Mucosa of gallbladder (tissue), 1 donor: ENCODE measurements around the gene NUP210. TPM values are rescaled to one million over a fixed set of nuclear protein-coding genes. Genes with fewer than 3 reads are reported as not detected.

Source experiments
- DNase-seq: peaks from one replicate; pipeline ENCODE4 v3.0.0-alpha.2; 2020; ENCODE audit warnings: low spot score
- total RNA-seq: library from RNA; stranded (reverse); gene quantifications from one replicate; pipeline ENCODE4 v1.2.1, GENCODE V29; 2021
- donor health status: DM: no; HTN: no; CAD: no.

Gene NUP210
- total RNA-seq, 1 donor from 2014 or later: 12.1 TPM

DNA sequence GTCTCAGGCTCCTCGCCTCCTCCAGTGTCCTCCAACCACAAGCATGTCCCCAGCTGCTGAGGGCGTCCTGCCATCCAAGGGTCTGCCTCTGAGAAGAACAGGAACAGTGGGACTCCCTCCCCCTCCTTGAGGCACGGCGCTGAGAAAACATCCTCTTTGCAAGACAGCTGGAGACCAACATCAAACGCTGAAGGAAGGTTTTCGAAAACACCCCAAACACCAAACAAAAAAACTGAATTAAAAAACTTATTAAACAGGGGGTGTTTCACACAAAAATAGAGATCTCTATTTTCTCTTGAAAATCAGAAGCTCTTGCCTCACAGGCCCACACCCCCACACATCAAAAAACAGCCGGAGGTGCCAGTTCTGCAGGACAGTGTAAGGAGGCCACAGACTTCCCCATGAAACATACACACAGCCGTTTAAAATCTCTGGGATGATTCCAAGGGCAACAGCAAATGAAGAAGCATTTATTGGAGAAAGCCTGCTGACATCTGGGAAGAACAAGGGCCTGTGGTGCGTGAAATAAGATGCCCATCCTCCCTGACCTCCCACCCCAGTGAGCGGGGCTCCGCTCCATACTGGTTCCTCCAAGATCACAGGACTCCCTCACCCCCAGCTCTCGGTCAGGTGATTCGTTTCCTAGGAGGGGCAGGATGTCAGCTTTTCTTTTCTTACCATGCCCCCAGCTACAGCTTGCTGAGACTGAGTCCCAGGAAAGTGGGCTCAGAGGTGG is 71.3 kb downstream of the NUP210 start:
- DNase-seq: peak; percentile 12

DNA sequence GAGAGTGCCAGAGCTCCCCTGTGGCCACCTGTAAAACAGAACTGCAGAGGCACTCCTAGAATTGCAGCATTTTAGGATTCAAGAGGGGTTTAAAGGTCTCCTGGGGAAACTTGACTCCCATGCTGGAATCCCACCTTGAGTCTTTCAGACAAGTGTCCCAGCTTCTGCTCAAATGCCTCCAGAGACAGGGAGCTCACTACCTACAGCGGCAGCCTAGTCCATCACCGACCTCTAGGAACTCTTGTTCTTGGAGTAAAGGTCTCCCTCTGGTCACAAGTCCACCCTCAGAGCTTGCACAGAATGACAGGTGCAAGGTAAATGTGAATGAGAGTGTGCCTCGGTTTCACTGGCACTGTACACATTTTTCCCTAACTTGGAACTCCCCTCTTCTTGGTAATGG is 72.0 kb downstream of the NUP210 start:
- no peak for DNase-seq

DNA sequence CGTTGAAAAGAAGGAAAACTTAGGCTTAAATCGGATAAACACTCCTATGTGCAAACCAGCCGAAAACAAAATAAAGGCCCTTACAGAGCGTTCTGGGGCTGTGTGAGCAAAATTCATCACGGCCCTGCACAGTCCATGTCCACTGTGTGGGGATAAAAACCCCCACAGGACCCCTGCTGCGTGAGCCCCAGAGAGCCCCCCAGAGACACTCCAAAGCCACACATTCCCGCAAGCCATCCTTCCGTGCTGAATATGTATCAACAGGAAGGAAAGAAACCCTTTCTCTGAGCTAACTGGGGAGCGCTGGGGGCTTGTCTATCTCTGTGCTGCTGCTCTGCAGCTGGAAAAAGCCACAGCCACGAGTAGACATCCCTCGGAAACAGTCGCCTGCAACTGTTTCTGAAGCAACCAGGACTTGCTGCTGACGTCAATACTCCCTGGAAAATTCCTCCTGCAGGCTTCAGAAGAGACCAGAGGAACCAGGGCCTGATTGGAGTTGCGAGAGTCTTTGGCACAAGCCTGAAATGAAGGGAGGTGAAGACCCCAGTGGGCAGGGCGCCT is 72.7 kb downstream of the NUP210 start:
- peak; percentile 25 for DNase-seq

DNA sequence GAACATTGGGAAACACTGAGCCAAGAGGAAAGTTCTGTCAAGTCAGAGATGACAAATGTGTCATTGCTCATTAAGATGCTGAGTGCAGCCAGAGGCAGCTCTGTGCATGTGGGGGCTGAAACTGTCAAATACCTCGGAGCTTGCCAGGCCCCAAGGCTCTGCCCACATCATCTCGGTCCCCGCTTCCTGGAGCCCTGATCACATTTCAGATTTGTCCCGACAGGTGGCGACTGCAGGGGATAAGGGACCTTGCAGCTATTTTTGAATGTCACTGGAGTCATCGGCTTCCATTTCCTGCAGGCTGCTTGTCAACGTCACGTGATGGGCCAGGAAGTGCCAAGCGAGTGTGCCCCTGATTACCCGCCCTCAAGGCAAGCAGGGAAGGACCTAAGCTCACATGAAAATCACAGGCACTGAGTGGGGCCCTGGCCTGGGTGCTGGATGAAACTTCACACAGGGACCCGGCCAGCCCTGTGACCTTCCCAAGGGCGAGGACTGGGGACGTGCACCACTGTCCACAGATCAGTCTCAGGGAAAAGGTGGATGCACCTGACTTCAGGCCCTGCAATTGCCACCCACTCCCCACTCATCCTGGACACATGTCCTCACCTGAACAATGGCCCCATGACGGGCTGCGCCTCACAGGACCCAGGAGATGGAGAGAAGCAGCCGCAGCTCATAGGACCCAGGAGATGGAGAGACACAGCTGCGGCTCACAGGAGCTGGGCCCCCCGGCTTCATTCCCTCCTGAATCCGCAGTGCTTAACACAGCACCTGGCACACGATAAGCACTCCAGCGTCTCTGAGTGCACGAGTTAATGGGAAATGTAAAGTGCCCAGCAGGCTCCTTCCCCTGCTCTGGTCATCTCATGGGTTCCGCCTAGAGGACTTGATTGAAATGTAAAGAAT is 73.4 kb downstream of the NUP210 start:
- peak; percentile 16 for DNase-seq

DNA sequence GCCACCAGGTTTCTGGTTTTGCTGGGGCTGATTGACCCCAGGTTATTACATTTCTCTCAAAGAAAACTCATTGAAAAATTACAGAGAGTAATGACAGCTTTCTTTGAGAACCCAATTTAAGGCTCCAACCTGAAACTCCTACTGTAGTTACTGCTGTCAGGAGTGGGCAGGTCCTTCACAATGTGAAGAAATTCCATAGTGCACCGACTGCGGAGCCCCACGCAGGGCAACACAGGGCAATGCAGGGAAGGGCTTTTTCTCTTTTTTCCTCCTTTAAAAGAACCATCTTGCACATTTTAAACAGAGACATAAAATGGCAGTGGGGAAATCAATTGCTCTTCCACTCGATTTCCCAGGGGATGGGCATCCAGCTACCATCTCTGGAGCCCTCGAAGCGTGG is 74.3 kb downstream of the NUP210 start:
- DNase-seq: no peak

DNA sequence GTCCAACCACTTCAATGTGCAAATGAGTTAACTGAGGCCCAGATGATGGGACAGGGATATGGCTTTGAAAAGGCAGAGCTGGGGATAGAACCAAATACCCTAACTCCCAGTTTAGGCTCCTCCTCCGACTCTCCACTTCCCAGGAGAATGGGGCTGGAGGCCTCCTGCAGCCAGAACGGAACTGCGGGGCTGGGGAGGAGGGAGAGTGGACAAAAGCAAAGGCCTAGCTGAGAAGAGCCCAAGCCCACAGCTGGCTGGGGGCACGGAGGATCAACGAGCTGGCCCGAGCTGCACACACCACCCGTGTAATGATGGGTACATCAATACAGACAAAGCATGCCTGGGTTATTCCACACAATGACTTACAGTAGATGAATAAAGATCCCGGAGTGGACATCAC is 74.8 kb downstream of the NUP210 start:
- no peak for DNase-seq

DNA sequence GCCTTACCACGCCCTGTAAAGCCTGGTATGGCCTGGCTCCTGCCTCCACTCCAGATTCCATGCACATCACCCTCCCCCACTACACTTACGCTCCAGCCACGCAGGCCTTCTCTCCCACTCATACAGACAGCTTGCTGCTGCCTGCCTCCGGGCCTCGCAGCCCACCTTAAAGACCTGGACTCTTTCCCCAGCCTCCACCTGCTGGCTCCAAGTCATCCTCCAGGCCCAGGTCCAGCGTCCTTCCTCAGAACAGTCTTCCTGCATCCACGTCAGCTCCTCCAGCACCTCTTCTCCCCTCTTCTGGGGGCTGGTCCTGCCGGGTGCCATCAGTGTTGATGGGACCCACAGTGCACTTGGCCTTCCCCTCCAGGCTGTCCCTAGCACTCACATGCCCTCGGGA is 75.5 kb downstream of the NUP210 start:
- DNase-seq: no peak

DNA sequence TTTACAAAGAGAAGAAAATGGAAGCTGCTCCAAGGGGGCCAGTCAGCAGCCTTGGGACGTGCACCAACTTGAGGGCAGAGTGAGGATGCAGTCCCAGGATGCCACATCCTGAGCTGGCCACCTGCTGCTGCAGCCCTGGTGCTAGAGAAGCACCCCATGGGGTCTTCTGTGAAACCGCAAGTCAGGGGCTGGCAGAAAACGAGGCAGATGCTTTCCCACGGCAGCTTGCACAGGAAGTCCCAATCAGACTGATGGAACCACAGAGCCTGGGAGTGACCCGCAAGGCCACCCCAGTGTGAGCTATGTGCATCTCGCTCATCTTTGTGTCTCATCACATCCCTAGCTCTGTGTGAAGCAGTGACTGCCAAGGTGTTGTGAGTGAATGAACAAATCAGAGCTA is 76.5 kb downstream of the NUP210 start:
- no peak for DNase-seq

DNA sequence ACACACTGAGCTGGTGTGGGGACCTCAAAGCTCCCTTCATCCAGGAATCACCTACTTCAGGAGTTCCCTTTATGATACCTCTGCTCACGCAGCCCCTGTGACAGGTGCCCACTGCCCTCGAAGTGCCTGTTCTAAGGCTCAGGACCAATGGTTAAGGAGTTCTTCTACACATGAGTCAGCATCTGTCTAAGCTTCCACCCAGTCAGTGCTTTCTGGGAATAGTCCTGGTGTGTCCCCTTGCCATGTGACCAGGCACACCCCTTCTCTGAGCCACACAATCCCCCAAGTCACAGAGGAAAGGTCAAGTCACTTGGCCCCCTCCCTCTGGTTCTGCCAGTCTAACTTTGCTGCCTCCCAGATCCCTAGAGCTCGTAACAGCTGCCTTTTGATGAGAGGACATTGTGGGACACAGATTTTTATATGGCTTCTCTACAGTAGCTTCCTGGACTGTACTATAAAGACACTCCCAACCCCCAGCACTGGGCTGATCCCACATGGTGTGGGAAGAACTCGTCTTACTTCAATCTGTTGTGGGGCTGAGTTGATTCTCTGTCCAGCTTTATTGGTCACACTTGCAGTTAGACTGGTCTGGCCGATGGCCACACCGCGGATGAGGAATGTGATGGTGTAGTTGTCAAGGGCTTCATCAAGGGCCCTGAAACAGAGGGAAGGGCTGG is 78.8 kb downstream of the NUP210 start:
- DNase-seq: no peak

DNA sequence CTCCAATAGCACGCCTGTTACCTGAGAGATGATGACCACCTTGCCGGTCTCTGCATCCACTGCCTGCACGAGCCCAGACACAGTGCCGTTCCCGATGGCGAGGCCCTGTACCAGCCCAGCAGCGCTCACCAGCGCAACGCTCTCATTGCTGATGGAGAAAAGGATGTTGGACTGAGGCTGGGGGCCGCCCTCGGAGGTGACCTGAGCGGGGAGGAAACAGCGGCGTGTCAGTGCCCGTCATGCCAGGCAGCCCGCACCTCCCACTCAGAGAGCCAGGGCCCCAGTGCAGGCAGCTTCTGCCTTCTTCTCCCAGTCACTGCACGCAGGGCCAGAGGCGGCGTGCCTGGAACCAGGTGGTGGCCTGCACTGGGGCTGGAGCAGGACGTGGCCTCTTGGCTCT is 80.3 kb downstream of the NUP210 start:
- no peak for DNase-seq

DNA sequence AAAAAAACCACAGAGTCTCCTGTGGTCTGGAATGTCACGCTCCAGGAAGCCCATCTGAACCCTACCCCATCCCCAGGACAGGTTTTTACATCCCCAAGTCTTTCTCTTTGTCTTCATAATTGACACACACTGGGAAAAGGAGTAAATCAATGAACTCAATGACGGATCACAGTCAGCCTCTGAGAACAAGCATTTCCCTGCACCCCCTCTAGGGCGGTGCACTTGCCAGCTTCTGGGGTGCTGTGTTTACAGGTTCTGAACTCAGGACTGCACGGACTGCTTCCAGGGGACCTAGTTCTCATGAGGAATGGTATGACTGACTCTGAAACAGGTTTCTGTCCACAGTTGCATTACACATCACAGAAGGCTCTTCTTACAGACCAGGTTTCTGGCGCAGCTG is 81.1 kb downstream of the NUP210 start:
- DNase-seq: no peak

DNA sequence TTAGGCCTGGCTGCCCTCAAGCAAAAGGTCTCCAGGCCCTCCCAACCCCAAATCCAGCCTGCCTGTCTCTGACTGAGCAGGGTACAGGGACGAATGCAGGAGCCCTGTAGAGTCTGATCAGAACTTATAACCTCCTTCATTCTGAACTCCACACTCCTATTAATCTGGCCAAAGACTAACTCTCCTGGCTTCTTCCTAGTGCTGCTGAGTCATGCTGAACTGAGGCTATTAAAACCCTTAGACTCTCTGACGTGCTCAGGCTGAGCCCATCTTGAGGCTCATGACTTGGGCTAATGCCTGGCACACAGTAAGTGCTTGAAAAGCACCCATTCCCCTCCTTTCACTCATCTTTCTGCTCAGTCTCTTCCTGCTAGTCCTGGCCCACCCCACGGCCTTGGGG is 81.9 kb downstream of the NUP210 start:
- DNase-seq: no peak

DNA sequence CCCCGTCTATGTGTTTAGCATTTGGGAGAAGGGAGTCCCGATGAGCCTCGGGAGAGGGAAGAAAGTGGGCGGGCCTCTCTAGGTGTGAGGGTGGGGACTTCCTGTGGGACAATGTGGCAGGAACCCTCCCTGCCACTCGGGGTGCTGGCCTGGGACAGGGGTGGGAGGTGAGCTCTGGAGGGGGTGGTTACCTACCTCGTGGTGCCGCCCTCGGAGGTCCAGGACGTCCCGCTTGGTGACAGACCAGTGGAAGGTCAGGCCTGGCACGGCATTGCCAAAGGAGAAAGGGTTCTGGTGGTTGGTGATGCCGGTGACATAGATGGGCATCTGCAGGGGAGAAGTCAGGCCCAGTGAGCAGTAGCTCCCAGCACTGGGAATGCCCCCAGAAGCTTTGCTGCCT is 83.5 kb downstream of the NUP210 start:
- DNase-seq: no peak

DNA sequence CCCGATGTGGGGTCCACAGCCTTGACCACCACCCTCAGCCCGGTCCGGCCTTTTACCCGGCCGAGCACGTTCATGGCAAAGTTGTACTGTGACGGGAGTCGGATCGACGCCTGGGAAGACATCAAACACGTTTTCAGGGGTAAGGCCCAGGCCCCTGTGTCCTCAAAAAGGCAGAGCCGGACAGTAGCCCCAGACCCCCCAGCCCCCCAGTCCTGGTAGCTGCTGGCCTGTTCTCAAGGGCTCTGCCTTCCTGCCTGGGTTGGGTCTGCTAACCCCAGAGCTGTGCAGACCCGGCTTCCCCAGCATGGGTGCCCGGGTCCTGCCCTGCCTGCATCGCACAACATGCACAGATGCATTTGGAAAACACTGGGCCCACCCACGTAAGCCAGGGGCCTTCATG is 84.6 kb downstream of the NUP210 start:
- no peak for DNase-seq

DNA sequence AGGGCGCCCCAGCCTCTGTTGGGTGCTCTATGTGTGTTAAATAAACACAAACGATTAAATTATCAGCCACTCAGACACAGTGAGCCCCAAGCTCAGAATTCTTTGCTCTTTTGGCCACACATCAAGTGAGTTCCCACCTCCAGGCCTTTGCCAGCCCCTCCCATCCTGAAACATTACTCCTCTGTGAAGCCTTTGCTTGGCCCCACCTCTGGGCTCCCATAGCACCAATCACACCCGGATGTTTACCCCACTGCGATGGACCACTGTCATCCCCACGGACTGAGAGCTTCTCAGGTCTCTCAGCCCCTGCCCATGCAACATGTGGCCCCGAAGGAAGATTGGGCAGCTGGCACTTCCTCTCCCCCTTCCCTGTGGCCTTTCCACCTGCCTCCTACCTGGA is 85.1 kb downstream of the NUP210 start:
- no peak for DNase-seq

DNA sequence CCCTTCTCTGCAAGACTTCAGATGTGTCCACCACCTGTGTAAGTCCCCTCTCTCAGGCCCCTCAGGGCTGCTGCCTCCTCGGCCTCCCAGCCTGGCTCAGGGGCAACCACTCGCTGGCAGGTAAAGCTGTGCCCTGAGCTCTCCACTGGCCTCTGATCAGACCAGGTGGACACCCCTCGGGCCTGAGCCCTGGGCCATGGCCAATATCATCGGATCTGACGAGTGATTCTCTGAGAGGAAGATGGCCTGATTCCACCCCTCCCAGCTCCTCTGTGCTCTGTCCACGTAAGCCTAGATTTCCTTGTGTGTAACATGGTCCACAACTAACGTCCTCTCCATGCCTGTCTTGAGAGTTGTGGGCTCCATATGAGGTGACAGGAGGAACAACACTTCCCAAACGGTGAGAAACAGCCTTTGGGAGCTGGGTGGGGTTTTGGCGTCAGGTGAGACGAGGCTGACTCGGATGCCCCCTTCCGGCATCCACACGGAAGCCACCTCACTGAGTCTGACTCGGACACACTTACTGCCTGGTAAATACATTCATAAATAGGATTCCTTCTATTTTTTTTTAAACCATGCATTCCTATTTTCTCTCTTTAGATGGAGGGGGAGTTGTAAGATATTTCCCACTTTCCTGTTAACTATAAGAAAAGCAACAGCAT is 86.8 kb downstream of the NUP210 start:
- DNase-seq: no peak

DNA sequence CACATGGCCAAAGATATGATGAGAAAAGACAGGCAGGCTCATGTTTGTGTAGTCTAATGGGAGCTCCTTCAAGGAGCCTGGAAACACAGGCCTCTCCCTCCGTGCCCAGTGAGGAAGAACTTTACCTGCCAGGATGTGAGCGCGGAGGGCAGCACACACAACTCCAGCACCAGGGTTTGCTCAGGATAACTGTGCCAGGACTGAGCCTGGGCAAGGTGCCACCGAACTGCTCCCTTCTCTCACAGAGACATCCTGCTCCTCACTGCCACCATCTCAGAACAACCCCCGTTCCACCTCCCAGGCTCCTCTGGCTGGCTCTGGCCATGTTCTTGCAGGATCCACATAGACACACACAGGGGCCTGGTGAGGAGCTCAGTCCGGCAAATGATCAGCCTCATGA is 87.4 kb downstream of the NUP210 start:
- no peak for DNase-seq

DNA sequence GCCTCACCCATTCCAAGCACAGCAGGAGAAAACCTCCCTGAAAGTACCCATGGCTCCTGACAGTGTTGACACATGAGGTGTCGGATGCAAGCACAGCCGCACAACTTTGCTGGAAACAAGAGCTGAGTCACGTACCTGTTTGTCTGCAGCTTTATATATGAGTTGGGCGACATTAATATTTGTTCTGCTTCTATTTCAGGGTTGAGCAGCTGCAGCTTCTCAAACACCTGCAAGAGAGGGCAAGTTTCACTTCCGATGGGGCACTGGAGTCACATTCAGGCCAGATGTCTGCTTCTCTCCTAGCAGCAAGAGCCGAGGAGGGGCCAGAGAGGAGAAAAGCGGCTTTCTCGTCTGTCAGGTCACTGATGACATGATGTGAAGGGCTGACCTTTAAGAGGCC is 88.0 kb downstream of the NUP210 start:
- no peak for DNase-seq

DNA sequence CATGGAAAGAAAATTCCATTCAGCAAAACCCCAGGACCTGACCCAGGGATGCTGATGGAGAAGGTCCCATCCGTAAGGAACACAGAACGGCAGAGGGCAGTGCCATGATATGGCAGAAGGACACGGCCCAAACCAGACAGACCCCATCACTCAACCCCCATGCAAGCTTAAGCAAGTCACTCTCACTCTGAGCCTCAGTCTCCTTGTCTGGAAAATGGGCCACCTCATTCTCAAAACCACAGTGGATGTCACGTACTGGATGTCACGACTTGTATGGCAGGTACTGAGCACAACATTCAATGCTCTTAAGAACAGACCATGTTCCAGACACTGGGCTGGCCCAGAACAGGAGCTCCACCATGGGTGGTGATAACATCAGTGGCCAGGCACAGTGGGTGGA is 90.4 kb downstream of the NUP210 start:
- no peak for DNase-seq

DNA sequence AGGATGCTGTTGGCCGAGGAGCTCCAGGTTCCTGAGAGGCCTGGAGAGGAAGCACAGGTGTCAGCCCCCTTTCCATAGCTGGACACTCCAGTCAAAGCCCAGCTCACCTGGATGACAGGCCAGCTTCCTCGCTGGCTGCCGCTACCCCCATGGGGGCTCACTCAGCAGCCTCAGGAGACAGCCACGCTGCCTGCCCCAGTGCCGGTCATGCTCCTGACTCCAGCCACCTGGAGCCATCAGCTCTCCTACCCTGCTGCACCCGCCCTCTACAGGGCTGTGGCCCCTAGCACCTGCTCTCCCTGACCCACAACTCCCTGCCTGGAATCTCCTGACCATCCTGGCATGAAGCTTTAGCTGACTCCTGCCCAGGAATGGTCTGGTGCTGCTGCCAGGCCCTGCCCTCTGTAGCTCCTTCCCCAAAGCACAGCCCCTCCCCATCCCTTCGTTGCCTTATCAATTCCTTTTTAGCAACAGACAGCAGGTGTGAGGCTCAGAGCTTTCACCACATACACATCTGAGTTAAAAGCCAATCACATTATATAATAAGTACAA is 94.2 kb downstream of the NUP210 start:
- DNase-seq: no peak

DNA sequence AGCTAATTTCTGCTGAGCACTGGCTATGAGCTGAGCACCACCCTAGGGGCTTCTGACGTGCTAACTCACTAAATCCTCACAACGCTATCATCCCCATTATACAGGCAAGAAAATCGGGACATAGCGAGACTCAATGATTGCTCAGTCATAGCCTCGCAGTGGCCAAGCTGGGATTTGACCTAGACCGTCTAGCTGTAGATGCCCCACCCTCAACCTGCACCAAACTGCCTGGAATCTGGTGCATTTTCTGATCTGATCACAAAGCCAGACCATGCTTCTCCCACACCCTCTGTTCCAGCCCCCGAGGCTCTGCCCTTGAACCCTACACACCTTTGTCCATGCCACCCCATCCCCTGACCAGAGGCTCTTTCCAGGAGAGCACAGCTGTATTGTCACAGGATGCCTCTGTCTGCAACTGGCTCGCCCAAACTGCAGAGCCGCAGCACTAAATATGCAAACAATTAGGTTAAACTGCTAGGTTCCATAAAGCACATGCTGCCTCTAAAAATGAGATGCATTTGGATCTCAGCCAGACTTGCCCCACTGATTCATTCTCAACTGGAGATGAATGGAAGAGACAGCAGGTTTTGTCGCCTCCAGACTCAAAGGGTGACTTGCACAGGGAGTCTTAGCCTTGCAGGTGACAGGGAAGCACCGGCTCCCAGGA is 95.2 kb downstream of the NUP210 start:
- no peak for DNase-seq
